GM12878 (cell line): ENCODE data around the gene SH2B3. TPM values are rescaled to one million over a fixed set of nuclear protein-coding genes. Genes with fewer than 3 reads are reported as not detected.
"Not testable (repeated sequence)": the region's sequence is repeated elsewhere in the genome, so short reads cannot be mapped to it uniquely, and the experiment has no call there.

Source experiments
- ATAC-seq: fragments of 200-7000 bp; cut with Tn5 transposase; 3 replicates; pipeline ENCODE4 v1.9.1; 2020; ENCODE audit warnings: mild to moderate bottlenecking, moderate library complexity
- BruUV-seq: library from RNA; stranded (reverse); fragments of 400-500 nt; replicated peaks from 2 replicates; lab custom pipeline; 2021; lab: Mats Ljungman, UMichigan
- CTCF ChIA-PET: fragments of 300-600 bp; sonication (Branson Sonifier 250); formaldehyde crosslinking; extraction: SDS; loops from one replicate; lab custom pipeline; 2021; ENCODE audit warnings: inconsistent platforms; lab: Yijun Ruan, JAX
- POLR2A ChIA-PET: fragments of 350-600 bp; formaldehyde crosslinking; extraction: SDS; loops from one replicate; lab custom pipeline; 2021; ENCODE audit warnings: inconsistent platforms; lab: Charles Lee
- RAD21 ChIA-PET: fragments of 300-600 bp; sonication (Branson Sonifier 250); formaldehyde crosslinking; loops from one replicate; lab custom pipeline; 2023; ENCODE audit warnings: antibody characterized with exemption; ENCODE audit not compliant: unreplicated experiment; lab: Charles Lee
- SMC1A ChIA-PET: fragments of 300-600 bp; sonication (Branson Sonifier 250); formaldehyde crosslinking; loops from one replicate; lab custom pipeline; 2023; ENCODE audit not compliant: unreplicated experiment, uncharacterized antibody; lab: Charles Lee
- DNase-seq: peaks from one replicate; pipeline ENCODE4 v3.0.0-alpha.2; 2011; ENCODE audit warnings: low read depth, low spot score
- FAIRE-seq: peaks from 3 replicates; lab custom pipeline; 2011; peaks lifted over from hg19 to GRCh38; lab: Jason Lieb, UNC
- H2AFZ ChIP-seq: 2 replicates; pipeline ENCODE4 v1.6.0; 2011; ENCODE audit warnings: low read depth, low read length, control low read depth; ENCODE audit not compliant: control insufficient read depth
- H3K27ac ChIP-seq: 2 replicates; pipeline ENCODE4 v1.5.1; 2011; ENCODE audit warnings: control low read depth; ENCODE audit not compliant: control insufficient read depth, insufficient read depth
- H3K27me3 ChIP-seq, 2 experiments: replicated peaks in 1 of 2; 2 replicates each; pipeline versions ENCODE4 v1.6.0 to v1.6.1; 2011; ENCODE audit warnings: low read length in 1 of 2; ENCODE audit not compliant: control insufficient read depth in 2 of 2, insufficient read depth in 2 of 2
- H3K36me3 ChIP-seq, 2 experiments: 2 replicates each; pipeline ENCODE4 v1.5.1; 2011; ENCODE audit warnings: low read length in 1 of 2; ENCODE audit not compliant: control insufficient read depth in 2 of 2, insufficient read depth in 2 of 2
- H3K4me1 ChIP-seq: 2 replicates; pipeline ENCODE4 v1.6.1; 2011; ENCODE audit warnings: mild to moderate bottlenecking, low read length, moderate library complexity, mixed read lengths; ENCODE audit not compliant: control insufficient read depth, insufficient read depth
- H3K4me2 ChIP-seq: 2 replicates; pipeline ENCODE4 v1.6.0; 2011; ENCODE audit warnings: control low read depth; ENCODE audit not compliant: control insufficient read depth, insufficient read depth
- H3K4me3 ChIP-seq: fragments of 200-600 bp; sonication (generic); 2 replicates; pipeline ENCODE4 v1.5.1; 2016
- H3K79me2 ChIP-seq: 2 replicates; pipeline ENCODE4 v1.6.0; 2011; ENCODE audit warnings: low read length; ENCODE audit not compliant: control insufficient read depth, insufficient read depth
- H3K9ac ChIP-seq: 2 replicates; pipeline ENCODE4 v1.8.0; 2011; ENCODE audit warnings: low read length, control low read depth, mixed read lengths; ENCODE audit not compliant: control insufficient read depth, insufficient read depth
- H3K9me3 ChIP-seq: replicated peaks from 3 replicates; pipeline ENCODE4 v1.5.1; 2011; ENCODE audit warnings: mild to moderate bottlenecking, low read length; ENCODE audit not compliant: control insufficient read depth, insufficient read depth
- H4K20me1 ChIP-seq: 2 replicates; pipeline ENCODE4 v1.6.0; 2011; ENCODE audit not compliant: control insufficient read depth, insufficient read depth
- DPF2 ChIP-seq: fragments of 450-650 bp; IDR thresholded peaks from 2 replicates; pipeline ENCODE4 v1.6.1; 2017; ENCODE audit warnings: mild to moderate bottlenecking
- ETV6 ChIP-seq, 2 experiments: fragments of 450-650 bp in 1 of 2; IDR thresholded peaks in 1 of 2; conservative IDR thresholded peaks in 1 of 2; 2 replicates each; pipeline ENCODE4 v1.6.1; 2014; ENCODE audit warnings: antibody characterized with exemption in 1 of 2, borderline replicate concordance in 1 of 2, low read depth in 1 of 2, mild to moderate bottlenecking in 1 of 2, moderate library complexity in 1 of 2
- HDGF ChIP-seq: fragments of 450-650 bp; IDR thresholded peaks from 2 replicates; pipeline ENCODE4 v1.6.1; 2016; ENCODE audit warnings: antibody characterized with exemption
- IKZF1 ChIP-seq: fragments of 450-650 bp; conservative IDR thresholded peaks from 2 replicates; pipeline ENCODE4 v1.6.1; 2017; ENCODE audit warnings: antibody characterized with exemption, mild to moderate bottlenecking
- KLF5 ChIP-seq: fragments of 450-650 bp; IDR thresholded peaks from 2 replicates; pipeline ENCODE4 v1.6.1; 2014; ENCODE audit warnings: mild to moderate bottlenecking; ENCODE audit not compliant: partially characterized antibody
- PKNOX1 ChIP-seq: fragments of 450-650 bp; IDR thresholded peaks from 2 replicates; pipeline ENCODE4 v1.6.1; 2016; ENCODE audit warnings: mild to moderate bottlenecking
- WGBS: methylation state at CpG from one replicate; pipeline ENCODE4 v1.1.6; 2016; ENCODE audit warnings: low lambda C conversion rate; ENCODE audit not compliant: insufficient replicate concordance, insufficient coverage; ENCODE audit errors: missing lambda C conversion rate; 5-methylcytosine and 5-hydroxymethylcytosine counted together
- in situ Hi-C: fragments of 300-500 bp; cut with MboI; formaldehyde crosslinking; loops from 9 replicates; pipeline ENCODE4 v1.14.3; 2018; ENCODE audit warnings: mixed read lengths
- intact Hi-C: fragments of 100-400 bp; cut with micrococcal nuclease; formaldehyde crosslinking; loops from one replicate; pipeline ENCODE4 v1.14.2; 2022; ENCODE audit not compliant: unreplicated experiment
- polyA plus RNA-seq, 11 experiments: library from polyadenylated mRNA; depleted of rRNA in 4 of 11; unstranded in 6 of 11; stranded (reverse) in 5 of 11; fragments of >200 nt; fragmentation: Nextera tagmentation in 4 of 11; fragmentation: Illumina TruSeq in 1 of 11; extraction: Ambion mirVana in 4 of 11; extraction: Trizol in 1 of 11; gene quantifications; 1 replicate in 1 of 11; 2 replicates in 10 of 11; pipeline versions ENCODE4 v1.2.1 to v1.2.3, GENCODE V29; 2011 to 2016; ENCODE audit warnings: inconsistent platforms in 2 of 11, missing spikeins in 2 of 11, low read depth in 1 of 11
- total RNA-seq, 4 experiments: library from RNA; depleted of rRNA in 3 of 4; stranded (reverse); fragments of >200 nt in 3 of 4; fragmentation: Illumina TruSeq in 1 of 4; extraction: Trizol in 1 of 4; gene quantifications; 2 replicates each; pipeline versions ENCODE4 v1.2.1 to v1.2.3, GENCODE V29; 2013 to 2021

The SH2B3 gene
- total and polyA plus RNA-seq, 10 of the 15 experiments (the other 5 are each of a cell fraction or from before 2014, with no cell fraction given) = 5.8 to 46.4 (median 23.3) TPM

GRCh38 chr12:111399741-111400404, 5.8 kb upstream of the SH2B3 start:
- H2AFZ ChIP-seq = not testable (repeated sequence)

More at GRCh38 chr12:111399741-111400404, 5.8 kb upstream of the SH2B3 start:
- not testable (repeated sequence) for H3K36me3 ChIP-seq, H3K27me3 ChIP-seq, H4K20me1 ChIP-seq, BruUV-seq, H3K79me2 ChIP-seq, DNase-seq, FAIRE-seq, H3K4me2 ChIP-seq, ATAC-seq, H3K9ac ChIP-seq, H3K9me3 ChIP-seq, H3K4me3 ChIP-seq
- Histone ChIP-seq H3K4me1 (peaks cover 59% of the 10 kb centered on the region), H3K27ac (peak overlapping the region; percentile 45; the same call in 1 of the 2 replicates)
- intact Hi-C loops = loop anchor here (1.0 to 10.0 kb wide), 3 partner anchors 44 to 385 kb away; partner anchors contain the start of genes ACAD10 and BRAP
- POLR2A ChIA-PET = interaction anchor here (0.6 to 1.7 kb wide), 5 partner anchors 8 to 734 kb away, joined by 3 to 10 read pairs (median 3); no protein-coding TSS in a partner anchor
- TF ChIP-seq IKZF1 (peak; percentile 37; the same call in 1 of the 2 replicates), PKNOX1 (peak; percentile 22; the same call in 1 of the 2 replicates), KLF5 (peak; percentile 23), HDGF (peak; percentile 83; the same call in 1 of the 2 replicates), ETV6 (conservative IDR thresholded peaks at IDR 0.05 in 1 of 2, IDR thresholded peaks at IDR 0.05 in 1 of 2; ENCODE audit: borderline replicate concordance in 1 of 2, low read depth in 1 of 2) (peak in 1 of 2 experiments; percentile 96; a peak in 2 of 4 replicates), DPF2 (0 out of 2 replicates have a peak, but pooled peaks have one; percentile 4)
- CTCF ChIA-PET = interaction anchor here (4.3 to 27.0 kb wide), 4 partner anchors 8 to 129 kb away, joined by 18 to 1117 read pairs (median 74); no protein-coding TSS in a partner anchor
- 55% methylated on average over 9 of the region's 9 CpGs for whole genome bisulfite sequencing
- SMC1A ChIA-PET = interaction anchor here (1.8 to 22.6 kb wide), 5 partner anchors 35 to 129 kb away, joined by 4 to 605 read pairs (median 64); no protein-coding TSS in a partner anchor
- in situ Hi-C loops = loop anchor here (5.0 kb wide), 2 partner anchors 47 to 132 kb away; no protein-coding TSS in a partner anchor
- RAD21 ChIA-PET = interaction anchor here (2.5 to 19.6 kb wide), 3 partner anchors 12 to 44 kb away, joined by 14 to 804 read pairs (median 22); no protein-coding TSS in a partner anchor
